ENCODE measurements around the gene ASNS. TPM values are rescaled to one million over a fixed set of nuclear protein-coding genes. Genes with fewer than 3 reads are reported as not detected.
A peak's percentile ranks its signal among the peaks of the same experiment; 100 is the strongest.
"Not testable (repeated sequence)": the region's sequence is repeated elsewhere in the genome, so short reads cannot be mapped to it uniquely, and the experiment has no call there.

Gene ASNS
- total RNA-seq: 10 to 100 TPM; 32.4 to 36.9 TPM
- 10 to 100 TPM; 18.0 to 26.7 (median 20.3) TPM for polyA plus RNA-seq
- 1.5 to 6.5 (median 3.6) reads per million in 6 experiments for total RNA-seq

GRCh38 chr7:97872025-97872669, at the start of gene ASNS:
TSS of gene ASNS (minus strand) at chr7:97872408. CDS start at chr7:97869156, 3,252 bp downstream.
- Mint-ChIP-seq H3K27me3 (no peaks in the 10 kb centered on the region), H3K36me3 (peaks cover 0 to 19% (median 9%) of the 10 kb centered on the region in 3 donors), H3K9me3 (no peaks in the 10 kb centered on the region), H3K27ac (peak within 1 kb of the TSS; percentile 75 to 95 (median 92)), H3K4me3 (peak within 1 kb of the TSS; percentile 85 to 91 (median 87)), H3K4me1 (peaks cover 7 to 20% (median 15%) of the 10 kb centered on the region in 4 donors)
- ATAC-seq: peak; percentile 86 to 87
- peak; percentile 63 to 86 (median 78) for DNase-seq
- POLR2A ChIA-PET: interaction anchor here (0.8 to 1.5 kb wide), 2 partner anchors 99 to 755 kb away, joined by 3 to 13 read pairs; partner anchors contain the start of gene SDHAF3

GRCh38 chr7:97921254-97921653, 49.0 kb upstream of the ASNS start:
- H3K9me3 Mint-ChIP-seq, POLR2A ChIA-PET, H3K27ac Mint-ChIP-seq, DNase-seq, H3K4me1 Mint-ChIP-seq, H3K4me3 Mint-ChIP-seq, ATAC-seq, H3K27me3 Mint-ChIP-seq: not testable (repeated sequence)
- H3K36me3 Mint-ChIP-seq: peaks cover 0 to 22% (median 12%) of the 10 kb centered on the region in 3 donors

GRCh38 chr7:97915267-97915666, 43.1 kb upstream of the ASNS start:
- H3K36me3 Mint-ChIP-seq, H3K27me3 Mint-ChIP-seq, H3K4me3 Mint-ChIP-seq, H3K4me1 Mint-ChIP-seq, POLR2A ChIA-PET, H3K27ac Mint-ChIP-seq, ATAC-seq, DNase-seq, H3K9me3 Mint-ChIP-seq: not testable (repeated sequence)

GRCh38 chr7:97912294-97912693, 40.1 kb upstream of the ASNS start:
- POLR2A ChIA-PET, H3K4me1 Mint-ChIP-seq, H3K4me3 Mint-ChIP-seq, H3K27me3 Mint-ChIP-seq, H3K9me3 Mint-ChIP-seq, ATAC-seq, DNase-seq, H3K27ac Mint-ChIP-seq: not testable (repeated sequence)
- H3K36me3 Mint-ChIP-seq: peaks cover under 1 to 16% (median 11%) of the 10 kb centered on the region in 3 donors

GRCh38 chr7:97896893-97897292, 24.7 kb upstream of the ASNS start:
- H3K4me1 Mint-ChIP-seq, H3K27ac Mint-ChIP-seq, DNase-seq, H3K4me3 Mint-ChIP-seq, ATAC-seq, POLR2A ChIA-PET, H3K27me3 Mint-ChIP-seq: not testable (repeated sequence)
- Mint-ChIP-seq H3K9me3 (peaks cover 0 to 33% (median 16%) of the 10 kb centered on the region in 9 donors), H3K36me3 (peaks cover 3 to 40% (median 28%) of the 10 kb centered on the region in 3 donors)

- H3K27me3 Mint-ChIP-seq, H3K27ac Mint-ChIP-seq, H3K4me3 Mint-ChIP-seq, DNase-seq, ATAC-seq, POLR2A ChIA-PET, H3K4me1 Mint-ChIP-seq: not testable (repeated sequence)
- Mint-ChIP-seq H3K36me3 (peaks cover 4 to 39% (median 29%) of the 10 kb centered on the region in 3 donors), H3K9me3 (peaks cover 0 to 39% (median 22%) of the 10 kb centered on the region in 9 donors)
Measured at GRCh38 chr7:97891721-97892120, 19.5 kb upstream of the ASNS start.

GRCh38 chr7:97879527-97879926, 7.3 kb upstream of the ASNS start:
- H3K27me3 Mint-ChIP-seq, H3K36me3 Mint-ChIP-seq, H3K4me3 Mint-ChIP-seq, ATAC-seq, H3K9me3 Mint-ChIP-seq, POLR2A ChIA-PET, DNase-seq, H3K4me1 Mint-ChIP-seq, H3K27ac Mint-ChIP-seq: not testable (repeated sequence)

GRCh38 chr7:97874894-97875293, 2.7 kb upstream of the ASNS start:
- H3K4me3 Mint-ChIP-seq, POLR2A ChIA-PET, H3K27ac Mint-ChIP-seq, DNase-seq, ATAC-seq, H3K9me3 Mint-ChIP-seq, H3K36me3 Mint-ChIP-seq, H3K27me3 Mint-ChIP-seq: not testable (repeated sequence)
- H3K4me1 Mint-ChIP-seq: peaks cover 4 to 20% (median 15%) of the 10 kb centered on the region in 4 donors

GRCh38 chr7:97873606-97874005, 1.4 kb upstream of the ASNS start:
- ATAC-seq (no peak), DNase-seq (no peak)
- Mint-ChIP-seq H3K27me3 (no peaks in the 10 kb centered on the region), H3K27ac (peak overlapping the region in 5 of 10 donors; percentile 31 to 86 (median 44)), H3K36me3 (peaks cover 0 to 8% (median 5%) of the 10 kb centered on the region in 3 donors), H3K4me1 (peaks cover 7 to 20% (median 15%) of the 10 kb centered on the region in 4 donors), H3K9me3 (no peaks in the 10 kb centered on the region), H3K4me3 (peak overlapping the region in 3 of 10 donors; percentile 8 to 49 (median 21))
- POLR2A ChIA-PET: no interaction called here

- peaks cover 0 to 24% (median 9%) of the 10 kb centered on the region in 3 donors for H3K36me3 Mint-ChIP-seq
- DNase-seq: peak in 5 of 10 donors; percentile 1 to 67 (median 14)
- no peaks in the 10 kb centered on the region for H3K9me3 Mint-ChIP-seq
- H3K27me3 Mint-ChIP-seq: no peaks in the 10 kb centered on the region
- POLR2A ChIA-PET: interaction anchor here (1.5 kb wide), 1 partner anchor 754 kb away, joined by 13 read pairs; the partner anchor contains the start of gene SDHAF3
- H3K4me3 Mint-ChIP-seq: peak overlapping the region; percentile 85 to 91 (median 87)
- H3K27ac Mint-ChIP-seq: peak overlapping the region; percentile 75 to 95 (median 92)
- peak; percentile 26 to 30 for ATAC-seq
- H3K4me1 Mint-ChIP-seq: peaks cover 8 to 20% (median 15%) of the 10 kb centered on the region in 4 donors
Measured at GRCh38 chr7:97871659-97872024, 566 bp downstream of the ASNS start.

GRCh38 chr7:97868788-97869187, 3.4 kb downstream of the ASNS start:
- Mint-ChIP-seq H3K4me3 (no peak overlapping the region), H3K4me1 (peaks cover 8 to 20% (median 15%) of the 10 kb centered on the region in 4 donors), H3K27ac (no peak overlapping the region), H3K36me3 (peaks cover 0 to 46% (median 19%) of the 10 kb centered on the region in 3 donors), H3K27me3 (no peaks in the 10 kb centered on the region), H3K9me3 (no peaks in the 10 kb centered on the region)
- POLR2A ChIA-PET: no interaction called here
- no peak for ATAC-seq
- DNase-seq: no peak

GRCh38 chr7:97868314-97868713, 3.9 kb downstream of the ASNS start:
- Mint-ChIP-seq H3K4me3 (no peak overlapping the region), H3K4me1 (peaks cover 8 to 20% (median 14%) of the 10 kb centered on the region in 4 donors), H3K27ac (no peak overlapping the region), H3K27me3 (no peaks in the 10 kb centered on the region), H3K9me3 (no peaks in the 10 kb centered on the region), H3K36me3 (peaks cover 0 to 51% (median 19%) of the 10 kb centered on the region in 3 donors)
- POLR2A ChIA-PET: no interaction called here
- DNase-seq: no peak
- no peak for ATAC-seq

GRCh38 chr7:97865104-97865503, 7.1 kb downstream of the ASNS start:
- no peak for ATAC-seq

More at GRCh38 chr7:97865104-97865503, 7.1 kb downstream of the ASNS start:
- Mint-ChIP-seq H3K27me3 (no peaks in the 10 kb centered on the region), H3K27ac (no peak overlapping the region), H3K4me1 (peaks cover 0 to 7% (median 0%) of the 10 kb centered on the region in 4 donors), H3K9me3 (no peaks in the 10 kb centered on the region), H3K4me3 (no peak overlapping the region), H3K36me3 (peaks cover 0 to 72% (median 28%) of the 10 kb centered on the region in 3 donors)
- DNase-seq: no peak
- POLR2A ChIA-PET: no interaction called here

Data from naive thymus-derived CD8-positive, alpha-beta T cell (primary cell).